ENCODE data around the gene MAP7.
"Not testable (repeated sequence)": the region's sequence is repeated elsewhere in the genome, so short reads cannot be mapped to it uniquely, and the experiment has no call there.

The MAP7 gene

DNA sequence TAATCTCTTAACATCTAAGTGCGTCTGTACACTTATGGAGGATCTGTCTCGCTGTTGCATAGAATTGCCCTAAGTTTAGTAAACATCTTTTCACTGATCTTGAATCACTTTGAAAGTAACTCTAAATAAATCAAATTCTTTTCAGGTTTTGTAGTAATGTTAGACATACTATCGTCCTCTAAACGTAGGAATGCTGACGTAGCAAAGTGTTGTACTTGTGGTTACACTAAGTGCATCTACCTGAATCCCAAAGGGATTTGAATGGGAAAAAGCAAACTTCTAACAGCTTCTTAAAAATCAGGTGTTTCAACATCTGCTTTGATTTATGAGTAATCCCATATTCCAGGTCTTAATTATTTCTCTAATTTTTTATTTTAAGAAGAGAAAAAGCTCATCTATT, 49.8 kb downstream of the MAP7 start:
- TF ChIP-seq, protein P1, sequence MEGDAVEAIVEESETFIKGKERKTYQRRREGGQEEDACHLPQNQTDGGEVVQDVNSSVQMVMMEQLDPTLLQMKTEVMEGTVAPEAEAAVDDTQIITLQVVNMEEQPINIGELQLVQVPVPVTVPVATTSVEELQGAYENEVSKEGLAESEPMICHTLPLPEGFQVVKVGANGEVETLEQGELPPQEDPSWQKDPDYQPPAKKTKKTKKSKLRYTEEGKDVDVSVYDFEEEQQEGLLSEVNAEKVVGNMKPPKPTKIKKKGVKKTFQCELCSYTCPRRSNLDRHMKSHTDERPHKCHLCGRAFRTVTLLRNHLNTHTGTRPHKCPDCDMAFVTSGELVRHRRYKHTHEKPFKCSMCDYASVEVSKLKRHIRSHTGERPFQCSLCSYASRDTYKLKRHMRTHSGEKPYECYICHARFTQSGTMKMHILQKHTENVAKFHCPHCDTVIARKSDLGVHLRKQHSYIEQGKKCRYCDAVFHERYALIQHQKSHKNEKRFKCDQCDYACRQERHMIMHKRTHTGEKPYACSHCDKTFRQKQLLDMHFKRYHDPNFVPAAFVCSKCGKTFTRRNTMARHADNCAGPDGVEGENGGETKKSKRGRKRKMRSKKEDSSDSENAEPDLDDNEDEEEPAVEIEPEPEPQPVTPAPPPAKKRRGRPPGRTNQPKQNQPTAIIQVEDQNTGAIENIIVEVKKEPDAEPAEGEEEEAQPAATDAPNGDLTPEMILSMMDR (IDR thresholded peaks at IDR 0.05) = no peak
- Histone ChIP-seq H3K4me1 (ENCODE audit: control insufficient read depth in 1 of 2, insufficient read depth in 1 of 2, low read depth in 1 of 2, low read length in 1 of 2) (no peaks in the 10 kb centered on the region), H3K36me3 (no peaks in the 10 kb centered on the region), H3K4me3 (ENCODE audit: low read depth in 1 of 2, low read length in 1 of 2) (no peak overlapping the region), H3K9me3 (no peaks in the 10 kb centered on the region), H3K27me3 (no peaks in the 10 kb centered on the region), H3K27ac (no peak overlapping the region)

DNA sequence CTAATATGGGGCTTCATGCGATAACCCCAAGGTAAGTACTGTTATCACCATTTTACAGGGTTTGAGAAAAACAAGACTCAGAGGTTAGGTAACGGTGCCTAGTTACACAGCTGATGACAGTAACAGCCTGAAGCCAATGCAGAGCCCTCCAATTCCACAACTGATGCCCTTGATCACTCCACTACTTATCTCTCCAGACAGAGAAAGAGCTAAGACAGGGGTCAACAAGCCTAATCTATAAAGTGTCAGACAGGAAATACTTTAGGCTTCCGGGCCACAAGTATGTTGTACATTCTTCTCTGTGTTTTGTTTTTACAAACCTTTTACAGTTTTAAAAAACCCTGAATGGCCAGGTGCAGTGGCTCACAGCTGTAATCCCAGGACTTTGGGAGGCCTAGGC, 50.9 kb downstream of the MAP7 start:
- TF ChIP-seq, protein P1 (IDR thresholded peaks at IDR 0.05) = no peak
- no peak overlapping the region for H3K4me3 ChIP-seq (ENCODE audit: low read depth in 1 of 2, low read length in 1 of 2)
- H3K27ac ChIP-seq = no peak overlapping the region
- no peaks in the 10 kb centered on the region for H3K36me3 ChIP-seq
- no peaks in the 10 kb centered on the region for H3K27me3 ChIP-seq
- no peaks in the 10 kb centered on the region for H3K4me1 ChIP-seq (ENCODE audit: control insufficient read depth in 1 of 2, insufficient read depth in 1 of 2, low read depth in 1 of 2, low read length in 1 of 2)
- H3K9me3 ChIP-seq = no peaks in the 10 kb centered on the region

DNA sequence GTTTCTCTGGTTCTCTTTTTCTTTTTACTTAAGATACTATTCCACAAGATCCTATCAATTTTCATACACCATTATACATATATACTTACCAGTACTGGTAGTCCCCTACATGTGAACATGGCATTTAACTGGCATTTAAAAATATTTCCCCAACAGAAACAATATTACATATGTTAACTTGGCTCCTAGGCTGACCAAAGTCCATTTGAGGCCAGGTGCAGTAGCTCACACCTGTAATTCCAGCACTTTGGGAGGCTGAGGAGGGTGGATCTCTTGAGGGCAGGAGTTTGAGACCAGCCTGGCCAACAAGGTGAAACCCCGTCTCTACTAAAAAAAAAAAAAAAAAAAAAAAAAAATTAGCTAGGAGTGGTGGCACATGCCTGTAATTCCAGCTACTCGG, 53.8 kb downstream of the MAP7 start:
- H3K27me3 ChIP-seq, H3K36me3 ChIP-seq: not testable (repeated sequence)

DNA sequence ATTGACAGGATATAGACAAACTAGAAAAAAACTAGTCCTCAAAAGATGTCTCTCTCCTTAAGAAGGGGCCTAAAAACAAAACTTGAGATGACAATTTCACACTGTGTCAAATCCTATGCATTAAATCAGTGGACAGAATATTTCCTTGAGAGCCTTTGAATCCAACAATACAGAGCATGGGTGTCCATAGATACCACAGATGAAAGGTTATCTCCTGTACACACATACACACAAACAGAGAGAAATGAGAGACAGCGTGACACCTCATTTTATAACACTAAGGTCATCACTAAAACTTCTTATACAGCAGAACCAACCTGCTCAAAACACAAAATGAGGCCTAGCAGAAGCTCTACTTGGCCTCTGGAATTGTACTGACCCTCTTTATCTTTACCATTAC, 55.5 kb downstream of the MAP7 start:
- Histone ChIP-seq H3K4me3 (ENCODE audit: low read depth in 1 of 2, low read length in 1 of 2) (no peak overlapping the region), H3K27ac (no peak overlapping the region), H3K36me3 (no peaks in the 10 kb centered on the region), H3K27me3 (no peaks in the 10 kb centered on the region), H3K9me3 (no peaks in the 10 kb centered on the region), H3K4me1 (ENCODE audit: control insufficient read depth in 1 of 2, insufficient read depth in 1 of 2, low read depth in 1 of 2, low read length in 1 of 2) (no peaks in the 10 kb centered on the region)
- TF ChIP-seq, protein P1 (IDR thresholded peaks at IDR 0.05) = no peak

More for the DNA sequence above, 53.8 kb downstream of the MAP7 start:
- H3K4me3 ChIP-seq (ENCODE audit: low read depth in 1 of 2, low read length in 1 of 2); H3K9me3 ChIP-seq; H3K27ac ChIP-seq; H3K4me1 ChIP-seq (ENCODE audit: control insufficient read depth in 1 of 2, insufficient read depth in 1 of 2, low read depth in 1 of 2, low read length in 1 of 2): not testable (repeated sequence)

DNA sequence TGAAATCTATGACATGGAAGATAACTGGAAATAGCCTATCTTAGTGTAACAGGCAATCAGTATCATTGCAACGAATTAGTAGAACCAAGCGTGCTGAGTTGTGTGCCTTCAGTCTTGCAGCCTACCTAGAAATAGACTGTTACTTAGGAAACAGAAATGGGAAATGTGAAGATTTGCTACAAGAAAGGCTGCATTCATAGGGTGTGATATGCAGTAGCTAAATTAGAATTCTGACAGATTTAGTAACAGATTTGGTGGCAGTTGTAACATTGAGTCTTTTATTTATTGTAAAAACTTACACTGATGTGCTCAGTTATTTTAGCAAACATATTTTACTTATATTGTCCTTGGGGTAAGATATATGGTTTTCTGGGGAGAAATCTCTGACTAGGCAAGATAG, 56.2 kb downstream of the MAP7 start:
- no peak overlapping the region for H3K27ac ChIP-seq
- H3K27me3 ChIP-seq = no peaks in the 10 kb centered on the region
- H3K4me1 ChIP-seq (ENCODE audit: control insufficient read depth in 1 of 2, insufficient read depth in 1 of 2, low read depth in 1 of 2, low read length in 1 of 2) = no peaks in the 10 kb centered on the region
- H3K9me3 ChIP-seq = no peaks in the 10 kb centered on the region
- no peak overlapping the region for H3K4me3 ChIP-seq (ENCODE audit: low read depth in 1 of 2, low read length in 1 of 2)
- TF ChIP-seq, protein P1 (IDR thresholded peaks at IDR 0.05) = no peak
- H3K36me3 ChIP-seq = no peaks in the 10 kb centered on the region

DNA sequence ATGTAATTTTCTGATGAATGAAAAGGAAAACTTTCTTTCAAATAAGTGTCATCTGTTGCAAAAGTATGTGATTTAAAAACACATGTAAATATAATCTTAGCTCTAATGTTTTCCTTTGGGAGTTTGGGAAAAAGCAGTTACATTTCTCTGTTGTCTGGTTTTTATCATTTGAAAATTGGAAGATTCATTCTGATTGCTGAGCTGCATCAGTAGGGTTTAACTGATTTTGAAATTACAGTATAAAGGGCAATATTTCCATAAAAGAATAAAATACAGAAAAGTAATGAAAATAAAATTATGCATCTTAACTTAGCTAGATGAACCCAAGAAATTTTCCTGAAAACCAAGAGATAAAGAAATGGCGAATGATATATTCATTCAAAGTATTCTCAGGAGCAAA, 57.8 kb downstream of the MAP7 start:
- Histone ChIP-seq H3K27me3 (no peaks in the 10 kb centered on the region), H3K36me3 (no peaks in the 10 kb centered on the region), H3K4me3 (ENCODE audit: low read depth in 1 of 2, low read length in 1 of 2) (no peak overlapping the region), H3K4me1 (ENCODE audit: control insufficient read depth in 1 of 2, insufficient read depth in 1 of 2, low read depth in 1 of 2, low read length in 1 of 2) (no peaks in the 10 kb centered on the region), H3K27ac (no peak overlapping the region), H3K9me3 (no peaks in the 10 kb centered on the region)
- TF ChIP-seq, protein P1 (IDR thresholded peaks at IDR 0.05) = no peak
